Measurements from ENCODE around the gene AUTS2.

AUTS2 gene

DNA sequence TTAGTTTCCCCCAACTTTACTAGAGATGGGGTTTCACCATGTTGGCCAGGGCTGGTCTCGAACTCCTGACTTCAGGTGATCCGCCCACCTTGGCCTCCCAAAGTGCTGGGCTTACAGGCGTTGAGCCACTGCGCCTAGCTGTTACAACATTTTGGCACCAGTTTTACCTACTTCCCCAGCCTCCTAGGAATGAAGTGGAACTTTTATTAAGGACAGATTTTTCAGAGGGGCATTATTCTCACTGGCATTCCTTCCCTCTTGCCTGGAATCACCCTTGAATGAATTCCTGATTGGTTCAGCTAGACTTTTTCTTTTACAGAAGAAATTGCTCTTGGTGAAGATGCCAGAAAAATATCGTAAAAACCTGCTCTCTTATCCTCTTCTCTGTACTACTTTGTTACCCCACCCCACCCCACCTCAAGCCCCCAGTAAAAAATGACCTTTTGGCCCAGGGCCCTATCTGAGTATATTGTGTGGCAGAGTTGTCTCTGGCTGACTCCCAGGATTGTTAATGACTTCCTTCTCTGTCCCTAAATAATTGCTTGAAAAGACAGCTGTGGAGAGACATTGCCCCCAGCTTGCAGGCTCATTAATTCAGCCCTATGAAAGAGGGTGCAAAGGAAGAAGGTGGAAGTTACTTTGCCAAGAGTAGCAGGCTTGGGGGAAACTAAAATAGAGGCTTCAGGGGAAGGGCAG lies 189.6 kb downstream of the AUTS2 start:
- no peak overlapping the region for H3K4me3 ChIP-seq (ENCODE audit: low read depth, low read length)
- no peak for DNase-seq (ENCODE audit: low read depth)
- TF ChIP-seq CTCF (IDR thresholded peaks at IDR 0.05; ENCODE audit: insufficient read depth, low read depth, low read length, missing control alignments), result no peak

DNA sequence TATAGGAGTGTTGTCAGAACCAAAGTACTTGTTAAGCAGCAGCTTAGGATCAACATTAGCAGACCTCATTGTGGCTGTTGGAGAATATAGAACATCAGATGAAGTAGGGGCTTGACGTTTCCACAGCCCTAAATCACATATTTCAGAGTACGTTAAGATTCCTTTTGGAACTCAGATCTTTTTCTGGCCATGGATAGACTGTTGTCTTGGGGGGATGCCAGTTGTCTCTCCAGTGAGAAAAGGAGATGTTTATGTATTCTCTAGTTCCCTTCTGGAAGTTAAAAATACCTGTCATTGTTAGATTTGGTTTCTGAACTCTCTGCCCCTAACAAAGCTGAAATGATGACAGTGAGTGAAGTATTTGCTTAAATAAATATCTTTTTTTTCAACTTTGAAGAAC lies 191.3 kb downstream of the AUTS2 start:
- TF ChIP-seq CTCF (IDR thresholded peaks at IDR 0.05; ENCODE audit: insufficient read depth, low read depth, low read length, missing control alignments), result no peak
- DNase-seq (ENCODE audit: low read depth), result no peak
- no peak overlapping the region for H3K4me3 ChIP-seq (ENCODE audit: low read depth, low read length)

GRCh38 chr7:69790977-69791724 lies 192.9 kb downstream of the AUTS2 start:
- no peak for DNase-seq (ENCODE audit: low read depth)
- no peak for TF ChIP-seq CTCF (IDR thresholded peaks at IDR 0.05; ENCODE audit: insufficient read depth, low read depth, low read length, missing control alignments)
- H3K4me3 ChIP-seq (ENCODE audit: low read depth, low read length), result no peak overlapping the region

- TF ChIP-seq CTCF (IDR thresholded peaks at IDR 0.05; ENCODE audit: insufficient read depth, low read depth, low read length, missing control alignments), result no peak
- no peak for DNase-seq (ENCODE audit: low read depth)
- no peak overlapping the region for H3K4me3 ChIP-seq (ENCODE audit: low read depth, low read length)
Measured at GRCh38 chr7:69791739-69792138, 193.5 kb downstream of the AUTS2 start.

- no peak overlapping the region for H3K4me3 ChIP-seq (ENCODE audit: low read depth, low read length)
- TF ChIP-seq CTCF (IDR thresholded peaks at IDR 0.05; ENCODE audit: insufficient read depth, low read depth, low read length, missing control alignments), result no peak
- DNase-seq (ENCODE audit: low read depth), result no peak
Measured at GRCh38 chr7:69795932-69796331, 197.7 kb downstream of the AUTS2 start.

- no peak for TF ChIP-seq CTCF (IDR thresholded peaks at IDR 0.05; ENCODE audit: insufficient read depth, low read depth, low read length, missing control alignments)
- no peak overlapping the region for H3K4me3 ChIP-seq (ENCODE audit: low read depth, low read length)
- DNase-seq (ENCODE audit: low read depth), result no peak
Measured at GRCh38 chr7:69796416-69796815, 198.1 kb downstream of the AUTS2 start.
